Left kidney (tissue), 2 donors: ENCODE data around the gene MTTP. TPM values are rescaled to one million over a fixed set of nuclear protein-coding genes. Genes with fewer than 3 reads are reported as not detected.

Source experiments
- DNase-seq: peaks from one replicate; pipeline ENCODE4 v3.0.0-alpha.2; 2013
- polyA plus RNA-seq: library from polyadenylated mRNA; unstranded; fragments of 120-200 nt; gene quantifications from one replicate; pipeline ENCODE4 v1.2.1, GENCODE V29; 2013; ENCODE audit not compliant: insufficient read length

The MTTP gene
- polyA plus RNA-seq, 1 donor, result 13.7 TPM

GRCh38 chr4:99591757-99592156 is 17.1 kb downstream of the MTTP start:
- no peak for DNase-seq

- DNase-seq, result no peak
Measured at GRCh38 chr4:99593781-99594641, 19.4 kb downstream of the MTTP start.

- no peak for DNase-seq
Measured at GRCh38 chr4:99594818-99595217, 20.2 kb downstream of the MTTP start.

GRCh38 chr4:99606716-99607115 is 32.1 kb downstream of the MTTP start:
- no peak for DNase-seq

GRCh38 chr4:99608417-99608816 is 33.8 kb downstream of the MTTP start:
- no peak for DNase-seq

GRCh38 chr4:99610605-99611175 is 36.1 kb downstream of the MTTP start:
- no peak for DNase-seq

- DNase-seq, result no peak
Measured at GRCh38 chr4:99612281-99612680, 37.7 kb downstream of the MTTP start.

- no peak for DNase-seq
Measured at GRCh38 chr4:99612704-99613103, 38.1 kb downstream of the MTTP start.

- no peak for DNase-seq
Measured at GRCh38 chr4:99614491-99614890, 39.9 kb downstream of the MTTP start.

- no peak for DNase-seq
Measured at GRCh38 chr4:99615170-99615820, 40.7 kb downstream of the MTTP start.

- DNase-seq, result no peak
Measured at GRCh38 chr4:99617374-99617773, 42.8 kb downstream of the MTTP start.

- DNase-seq, result no peak
Measured at GRCh38 chr4:99622341-99622740, 47.7 kb downstream of the MTTP start.

GRCh38 chr4:99624141-99624719 is 49.6 kb downstream of the MTTP start:
- DNase-seq, result no peak

GRCh38 chr4:99625369-99625768 is 50.7 kb downstream of the MTTP start:
- no peak for DNase-seq

- DNase-seq, result no peak
Measured at GRCh38 chr4:99628040-99628439, 53.4 kb downstream of the MTTP start.

- DNase-seq, result no peak
Measured at GRCh38 chr4:99629962-99630554, 55.4 kb downstream of the MTTP start.

GRCh38 chr4:99630857-99631360 is 56.3 kb downstream of the MTTP start:
- DNase-seq, result no peak

GRCh38 chr4:99633772-99634171 is 59.1 kb downstream of the MTTP start:
- no peak for DNase-seq

- DNase-seq, result no peak
Measured at GRCh38 chr4:99634742-99635360, 60.2 kb downstream of the MTTP start.

- no peak for DNase-seq
Measured at GRCh38 chr4:99635601-99636000, 61.0 kb downstream of the MTTP start.

- no peak for DNase-seq
Measured at GRCh38 chr4:99636422-99636821, 61.8 kb downstream of the MTTP start.

- DNase-seq, result no peak
Measured at GRCh38 chr4:99637174-99637573, 62.5 kb downstream of the MTTP start.
